ENCODE measurements around the gene NDUFB2.

- TF ChIP-seq POLR2A (IDR thresholded peaks at IDR 0.05; ENCODE audit: insufficient read depth in 1 of 2, low read depth in 2 of 2, low read length in 2 of 2): no peak
- TF ChIP-seq CBX5 (CRISPR knock-in tag; IDR thresholded peaks at IDR 0.05; ENCODE audit: borderline replicate concordance): no peak
- no peak for TF ChIP-seq ZFP36 (IDR thresholded peaks at IDR 0.05; ENCODE audit: borderline replicate concordance, low read depth, low read length, partially characterized antibody)
- TF ChIP-seq CTCF (CRISPR knock-in tag; IDR thresholded peaks at IDR 0.05): no peak
- no peak for TF ChIP-seq FLYWCH1 (CRISPR knock-in tag; IDR thresholded peaks at IDR 0.05)
- no peak for TF ChIP-seq RNF2 (conservative IDR thresholded peaks at IDR 0.05; ENCODE audit: low read depth)
- TF ChIP-seq ZNF530 (CRISPR knock-in tag; IDR thresholded peaks at IDR 0.05; ENCODE audit: low read depth): no peak
These were observed 46.8 kb upstream of the NDUFB2 start for GRCh38 chr7:140649556-140650205.
